ENCODE results near the gene RIN2. TPM values are rescaled to one million over a fixed set of nuclear protein-coding genes. Genes with fewer than 3 reads are reported as not detected.

The RIN2 gene
- total RNA-seq, 1 experiment from 2014 or later = 1.5 TPM

GRCh38 chr20:19740512-19740911, 17.5 kb upstream of the RIN2 start:
- H3K4me3 ChIP-seq (replicated peaks in 1 of 2; ENCODE audit: low read depth in 1 of 2, low read length in 2 of 2) = no peak overlapping the region
- ChIA-PET POLR2A (no interaction called here), RAD21 (ENCODE audit: low non-redundant PET in 1 of 2, low total read pairs in 2 of 2, uncharacterized antibody in 2 of 2, unreplicated experiment in 2 of 2) (no interaction called here), CTCF (no interaction called here)
- ATAC-seq (no peak), DNase-seq (ENCODE audit: low read depth, low spot score) (no peak)
- no peak for TF ChIP-seq ATF3 (IDR thresholded peaks at IDR 0.05)
- no peak for TF ChIP-seq POLR2AphosphoS5 (IDR thresholded peaks at IDR 0.05; ENCODE audit: low read depth, low read length)
- TF ChIP-seq POLR2A (IDR thresholded peaks at IDR 0.05; ENCODE audit: borderline replicate concordance, extremely low read depth, insufficient read depth, insufficient read length) = no peak
- no peak for TF ChIP-seq SP1 (IDR thresholded peaks at IDR 0.05; ENCODE audit: low read depth)
- TF ChIP-seq EZH2 (IDR thresholded peaks at IDR 0.05) = no peak
- no peak for TF ChIP-seq EZH2phosphoT487 (IDR thresholded peaks at IDR 0.05; ENCODE audit: borderline replicate concordance)
- no peak for TF ChIP-seq CTCF (IDR thresholded peaks at IDR 0.05 in 2 of 3, conservative IDR thresholded peaks at IDR 0.05 in 1 of 3; ENCODE audit: borderline replicate concordance in 1 of 3, insufficient read depth in 1 of 3, low read depth in 2 of 3, low read length in 2 of 3)
- no peak for TF ChIP-seq SIN3A (IDR thresholded peaks at IDR 0.05; ENCODE audit: low read depth)
- no peak for TF ChIP-seq ELF1 (IDR thresholded peaks at IDR 0.05; ENCODE audit: borderline replicate concordance, low read depth)
- no peak for TF ChIP-seq ZFX (IDR thresholded peaks at IDR 0.05)
- BruUV-seq (replicated peaks) = no TSS peak
- H3K9me2 ChIP-seq (ENCODE audit: insufficient read depth) = no peaks in the 10 kb centered on the region
- H3K9me3 ChIP-seq (ENCODE audit: control insufficient read depth in 1 of 2, insufficient read depth in 1 of 2, low read depth in 1 of 2, low read length in 2 of 2) = no peaks in the 10 kb centered on the region
- no peaks in the 10 kb centered on the region for H4K20me1 ChIP-seq (ENCODE audit: insufficient read depth)
- no peak overlapping the region for H3K9ac ChIP-seq (ENCODE audit: low read length)
- no peak overlapping the region for H2AFZ ChIP-seq (ENCODE audit: low read depth, low read length, poor library complexity, severe bottlenecking)
- no peaks in the 10 kb centered on the region for H3K79me2 ChIP-seq (ENCODE audit: insufficient read depth, low read length)
- H3K27me3 ChIP-seq (ENCODE audit: insufficient read depth, low read length) = no peaks in the 10 kb centered on the region; the same call in 1 of the 2 replicates
- no peaks in the 10 kb centered on the region for H3K36me3 ChIP-seq (ENCODE audit: control insufficient read depth in 1 of 2, insufficient read depth in 2 of 2, low read length in 2 of 2)
- intact Hi-C loops (cut with micrococcal nuclease) = no loop called here
- H3K4me2 ChIP-seq (ENCODE audit: low read length) = no peak overlapping the region
- H3K4me1 ChIP-seq (ENCODE audit: control insufficient read depth in 1 of 2, insufficient read depth in 2 of 2, low read length in 2 of 2) = peaks cover 4 to 26% of the 10 kb centered on the region in 2 experiments; a peak in 3 of 4 replicates
- no peak overlapping the region for H3K27ac ChIP-seq (ENCODE audit: low read depth, low read length)

All from HCT116 (cell line).